ENCODE data around the gene GCNT2. TPM values are rescaled to one million over a fixed set of nuclear protein-coding genes. Genes with fewer than 3 reads are reported as not detected.
A peak's percentile ranks its signal among the peaks of the same experiment; 100 is the strongest.
"Not testable (repeated sequence)": the region's sequence is repeated elsewhere in the genome, so short reads cannot be mapped to it uniquely, and the experiment has no call there.

GCNT2 gene
- total and polyA plus RNA-seq, 12 donors, result 5.1 to 67.9 (median 45.0) TPM

DNA sequence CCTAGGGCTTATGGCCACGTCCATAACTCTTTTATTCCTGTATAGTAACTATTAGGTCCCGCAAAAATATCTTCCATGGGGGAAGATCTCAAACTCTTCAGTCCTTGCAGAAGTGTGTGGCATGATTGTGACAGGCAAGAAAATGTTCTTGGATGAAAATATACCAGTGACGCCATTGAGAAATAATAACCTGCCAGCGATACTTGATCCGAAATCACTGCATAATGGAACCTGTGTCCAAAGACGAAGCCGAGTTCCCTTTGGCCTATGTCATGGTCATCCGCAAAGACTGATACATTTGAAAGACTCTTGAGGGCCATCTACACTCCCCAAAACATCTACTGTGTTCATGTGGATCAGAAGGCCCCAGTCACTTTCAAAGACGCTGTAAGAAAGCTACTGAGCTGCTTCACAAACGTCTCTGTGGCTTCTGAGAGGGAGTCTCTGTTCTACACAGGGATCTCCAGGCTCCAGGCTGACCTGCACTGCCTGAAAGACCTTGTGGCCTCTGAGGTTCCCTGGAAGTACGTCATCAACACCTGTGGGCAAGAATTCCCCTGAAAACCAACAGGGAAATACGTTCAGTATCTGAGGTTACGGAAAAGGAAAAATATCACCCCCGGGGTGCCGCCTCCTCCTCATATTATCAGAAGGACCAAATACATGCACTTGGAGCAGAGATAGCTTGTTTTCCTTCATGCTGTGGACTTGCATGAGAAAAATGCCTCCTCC is 6.9 kb upstream of the GCNT2 start:
- H3K36me3 ChIP-seq, result no peaks in the 10 kb centered on the region
- intact Hi-C loops (cut with DNase I), result loop anchor here in 4 of 10 donors (5.0 to 10.0 kb wide), 6 partner anchors 43 to 181 kb away; partner anchors contain the start of genes C6orf52 (in 2 of the 4) and PAK1IP1 (in 2 of the 4)
- H3K9me3 ChIP-seq, result no peaks in the 10 kb centered on the region
- ATAC-seq, result no peak
- TF ChIP-seq, protein P1, sequence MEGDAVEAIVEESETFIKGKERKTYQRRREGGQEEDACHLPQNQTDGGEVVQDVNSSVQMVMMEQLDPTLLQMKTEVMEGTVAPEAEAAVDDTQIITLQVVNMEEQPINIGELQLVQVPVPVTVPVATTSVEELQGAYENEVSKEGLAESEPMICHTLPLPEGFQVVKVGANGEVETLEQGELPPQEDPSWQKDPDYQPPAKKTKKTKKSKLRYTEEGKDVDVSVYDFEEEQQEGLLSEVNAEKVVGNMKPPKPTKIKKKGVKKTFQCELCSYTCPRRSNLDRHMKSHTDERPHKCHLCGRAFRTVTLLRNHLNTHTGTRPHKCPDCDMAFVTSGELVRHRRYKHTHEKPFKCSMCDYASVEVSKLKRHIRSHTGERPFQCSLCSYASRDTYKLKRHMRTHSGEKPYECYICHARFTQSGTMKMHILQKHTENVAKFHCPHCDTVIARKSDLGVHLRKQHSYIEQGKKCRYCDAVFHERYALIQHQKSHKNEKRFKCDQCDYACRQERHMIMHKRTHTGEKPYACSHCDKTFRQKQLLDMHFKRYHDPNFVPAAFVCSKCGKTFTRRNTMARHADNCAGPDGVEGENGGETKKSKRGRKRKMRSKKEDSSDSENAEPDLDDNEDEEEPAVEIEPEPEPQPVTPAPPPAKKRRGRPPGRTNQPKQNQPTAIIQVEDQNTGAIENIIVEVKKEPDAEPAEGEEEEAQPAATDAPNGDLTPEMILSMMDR (IDR thresholded peaks at IDR 0.05), result no peak
- no peak overlapping the region for H3K27ac ChIP-seq
- peaks cover 0 to 30% (median 5%) of the 10 kb centered on the region in 9 donors for H3K4me1 ChIP-seq
- WGBS, 2 donors, result 68 to 75% methylated on average over 15 of the region's 15 CpGs
- H3K4me3 ChIP-seq, result no peak overlapping the region
- H3K27me3 ChIP-seq, result no peaks in the 10 kb centered on the region
- no peak for DNase-seq

DNA sequence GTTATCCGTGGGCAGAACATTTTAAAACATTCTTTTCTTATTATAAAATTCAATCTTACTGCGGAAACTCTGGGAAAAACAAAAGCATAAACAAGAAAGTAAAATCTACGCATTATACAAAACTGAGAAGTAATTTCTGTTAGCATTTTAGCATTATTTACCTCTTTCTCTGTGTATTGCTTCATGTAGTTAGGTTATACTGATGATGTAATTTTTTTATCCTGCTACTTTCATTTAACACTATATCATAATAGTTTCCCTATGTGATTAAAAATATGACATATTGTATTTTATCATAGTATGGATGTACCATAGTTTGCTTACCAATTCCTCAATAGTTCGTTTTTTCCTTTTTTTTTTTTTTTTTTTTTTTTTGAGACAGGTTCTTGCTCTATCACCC is 4.2 kb upstream of the GCNT2 start:
- DNase-seq (no peak), ATAC-seq (no peak)
- H3K9me3 ChIP-seq, result no peaks in the 10 kb centered on the region
- TF ChIP-seq, protein P1 (IDR thresholded peaks at IDR 0.05), result no peak
- no peaks in the 10 kb centered on the region for H3K36me3 ChIP-seq
- H3K4me3 ChIP-seq, result no peak overlapping the region
- peaks cover 0 to 23% (median 4%) of the 10 kb centered on the region in 9 donors for H3K4me1 ChIP-seq
- no peak overlapping the region for H3K27ac ChIP-seq
- WGBS, 2 donors, result 89 to 93% methylated on average over 4 of the region's 4 CpGs
- no peaks in the 10 kb centered on the region for H3K27me3 ChIP-seq
- intact Hi-C loops (cut with DNase I), result loop anchor here in 1 of 10 donors (10.0 kb wide), 2 partner anchors 108 to 178 kb away; partner anchors contain the start of genes C6orf52 and PAK1IP1

DNA sequence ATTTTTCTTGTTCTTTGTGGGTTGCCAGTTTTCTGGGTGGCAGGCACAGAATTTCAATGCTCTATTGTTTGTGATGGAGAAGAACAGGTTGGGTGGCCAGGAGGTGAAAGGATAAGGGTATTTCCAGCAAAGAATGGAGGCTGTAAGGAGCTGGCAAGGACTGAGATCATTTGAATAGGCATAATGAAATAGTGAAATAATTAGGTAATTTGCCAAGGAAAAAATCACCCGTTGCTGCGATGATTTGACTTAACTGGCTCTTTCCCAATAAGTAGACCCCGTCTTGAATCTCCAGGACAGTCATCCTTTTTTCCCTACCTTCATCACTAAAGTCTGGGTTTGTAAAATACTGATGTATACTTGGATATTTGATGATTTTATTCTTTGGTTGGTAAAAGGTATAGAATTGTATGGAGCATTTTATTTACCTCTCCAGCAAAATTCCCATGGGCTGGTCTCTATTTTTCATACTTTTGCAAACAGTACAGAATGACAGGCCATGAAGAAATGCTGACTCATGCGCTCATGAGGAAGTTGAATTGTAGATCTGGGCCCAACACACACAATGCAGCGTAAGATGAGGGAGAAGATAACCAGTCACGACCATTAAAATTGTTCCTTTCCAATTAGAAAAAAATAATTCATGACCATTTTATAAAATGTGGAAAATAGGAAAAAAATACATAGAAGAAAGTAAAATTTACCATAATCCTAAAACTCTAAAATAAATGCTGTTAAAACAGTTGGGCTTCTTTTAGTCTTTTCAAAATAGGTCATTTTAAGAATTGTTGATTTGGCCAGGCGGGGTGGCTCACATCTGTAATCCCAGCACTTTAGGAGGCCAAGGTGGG is 2.4 kb upstream of the GCNT2 start:
- no peaks in the 10 kb centered on the region for H3K9me3 ChIP-seq
- H3K4me3 ChIP-seq, result no peak overlapping the region
- DNase-seq, result no peak
- H3K4me1 ChIP-seq, result peaks cover 0 to 21% (median 0%) of the 10 kb centered on the region in 9 donors
- WGBS, 2 donors, result 61 to 76% methylated on average over 7 of the region's 7 CpGs
- TF ChIP-seq, protein P1 (IDR thresholded peaks at IDR 0.05), result no peak
- no peak for ATAC-seq
- intact Hi-C loops (cut with DNase I), result loop anchor here in 1 of 10 donors (10.0 kb wide), 2 partner anchors 106 to 176 kb away; partner anchors contain the start of genes C6orf52 and PAK1IP1
- no peaks in the 10 kb centered on the region for H3K27me3 ChIP-seq
- H3K36me3 ChIP-seq, result no peaks in the 10 kb centered on the region
- peak overlapping the region in 3 of 10 donors; percentile 4 to 64 (median 19) for H3K27ac ChIP-seq

DNA sequence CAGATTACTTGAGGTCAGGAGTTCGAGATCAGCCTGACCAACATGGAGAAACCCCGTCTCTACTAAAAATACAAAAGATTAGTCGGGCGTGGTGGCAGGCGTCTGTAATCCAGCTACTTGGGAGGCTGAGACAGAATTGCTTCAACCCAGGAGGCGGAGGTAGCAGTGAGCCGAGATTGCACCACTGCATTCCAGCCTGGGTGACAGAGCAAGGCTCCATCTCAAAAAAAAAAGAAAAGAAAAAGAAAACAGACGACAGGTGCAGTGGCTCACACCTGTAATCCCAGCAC is 1.8 kb upstream of the GCNT2 start:
- Histone ChIP-seq H3K27ac (peak overlapping the region in 3 of 10 donors; percentile 4 to 64 (median 19)), H3K4me1 (peaks cover 0 to 21% (median 0%) of the 10 kb centered on the region in 9 donors)
- DNase-seq, ATAC-seq, H3K36me3 ChIP-seq, H3K4me3 ChIP-seq, H3K9me3 ChIP-seq, H3K27me3 ChIP-seq: not testable (repeated sequence)
- intact Hi-C loops (cut with DNase I), result loop anchor here in 1 of 10 donors (10.0 kb wide), 2 partner anchors 105 to 175 kb away; partner anchors contain the start of genes C6orf52 and PAK1IP1
- 81 to 83% methylated on average over 8 of the region's 8 CpGs for WGBS, 2 donors
